ENCODE measurements around the gene CNTN4.

The CNTN4 gene

DNA sequence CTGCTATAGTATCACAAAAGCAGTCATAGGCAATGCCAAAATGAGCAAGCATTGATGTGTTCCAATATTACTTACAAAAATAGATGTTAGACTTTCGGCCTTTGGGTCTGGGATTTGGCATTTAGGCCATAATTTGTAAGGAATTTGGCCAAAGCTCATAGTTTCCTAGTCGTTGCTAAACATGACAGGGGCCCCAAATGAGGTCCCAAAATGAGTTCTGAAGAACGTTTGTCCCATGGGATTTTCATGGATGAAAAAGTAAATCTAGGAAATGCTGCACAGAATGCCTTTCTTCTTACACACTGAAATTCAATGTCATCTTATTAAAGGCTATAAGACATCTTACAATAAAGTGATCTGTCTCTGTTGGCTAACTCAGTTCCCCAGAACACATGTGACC lies 456.0 kb downstream of the CNTN4 start:
- no peak overlapping the region for H3K9ac ChIP-seq (ENCODE audit: low read length)
- H3K36me3 ChIP-seq (ENCODE audit: control insufficient read depth, insufficient read depth, low read length, severe bottlenecking) = no peaks in the 10 kb centered on the region
- no peak overlapping the region for H3K4me3 ChIP-seq (ENCODE audit: low read length)
- H3K4me1 ChIP-seq (ENCODE audit: control insufficient read depth, insufficient read depth, low read length) = no peaks in the 10 kb centered on the region
- H3K9me3 ChIP-seq (ENCODE audit: control insufficient read depth, low read length) = no peaks in the 10 kb centered on the region
- DNase-seq (ENCODE audit: low read depth) = no peak
- no peaks in the 10 kb centered on the region for H3K27me3 ChIP-seq (replicated peaks; ENCODE audit: control insufficient read depth, insufficient read depth, low read length)

GRCh38 chr3:2558796-2559195 lies 460.1 kb downstream of the CNTN4 start:
- Histone ChIP-seq H3K4me1 (ENCODE audit: control insufficient read depth, insufficient read depth, low read length) (no peaks in the 10 kb centered on the region), H3K27me3 (replicated peaks; ENCODE audit: control insufficient read depth, insufficient read depth, low read length) (no peaks in the 10 kb centered on the region), H3K9ac (ENCODE audit: low read length) (no peak overlapping the region), H3K9me3 (ENCODE audit: control insufficient read depth, low read length) (peaks cover 2% of the 10 kb centered on the region), H3K36me3 (ENCODE audit: control insufficient read depth, insufficient read depth, low read length, severe bottlenecking) (no peaks in the 10 kb centered on the region), H3K4me3 (ENCODE audit: low read length) (no peak overlapping the region)
- no peak for DNase-seq (ENCODE audit: low read depth)

DNA sequence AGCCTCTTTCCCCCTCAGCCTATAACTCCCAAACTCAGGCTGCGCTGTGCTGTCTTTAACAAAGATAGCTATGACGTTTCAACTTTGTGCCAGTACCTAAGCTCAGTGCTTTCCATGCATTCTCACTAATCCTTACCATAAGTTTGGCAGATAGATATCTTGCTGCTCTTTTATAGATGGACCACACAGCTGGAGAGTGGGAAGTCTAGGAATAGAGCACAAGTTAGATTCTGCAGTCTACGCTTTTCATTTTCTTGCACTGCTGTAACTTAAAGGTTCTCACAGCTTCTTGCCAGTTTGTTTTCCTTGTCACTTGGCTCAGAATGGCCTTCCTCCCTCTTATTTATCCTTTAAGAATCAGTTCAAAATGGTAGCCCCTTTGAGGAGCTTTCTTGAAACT lies 468.8 kb downstream of the CNTN4 start:
- H3K27me3 ChIP-seq (replicated peaks; ENCODE audit: control insufficient read depth, insufficient read depth, low read length) = no peaks in the 10 kb centered on the region
- no peak for DNase-seq (ENCODE audit: low read depth)
- no peaks in the 10 kb centered on the region for H3K9me3 ChIP-seq (ENCODE audit: control insufficient read depth, low read length)
- H3K4me3 ChIP-seq (ENCODE audit: low read length) = no peak overlapping the region
- H3K4me1 ChIP-seq (ENCODE audit: control insufficient read depth, insufficient read depth, low read length) = no peaks in the 10 kb centered on the region
- no peak overlapping the region for H3K9ac ChIP-seq (ENCODE audit: low read length)
- no peaks in the 10 kb centered on the region for H3K36me3 ChIP-seq (ENCODE audit: control insufficient read depth, insufficient read depth, low read length, severe bottlenecking)

- H3K4me3 ChIP-seq (ENCODE audit: low read length) = no peak overlapping the region
- no peaks in the 10 kb centered on the region for H3K4me1 ChIP-seq (ENCODE audit: control insufficient read depth, insufficient read depth, low read length)
- no peaks in the 10 kb centered on the region for H3K27me3 ChIP-seq (replicated peaks; ENCODE audit: control insufficient read depth, insufficient read depth, low read length)
- H3K9ac ChIP-seq (ENCODE audit: low read length) = no peak overlapping the region
- DNase-seq (ENCODE audit: low read depth) = no peak
- H3K36me3 ChIP-seq (ENCODE audit: control insufficient read depth, insufficient read depth, low read length, severe bottlenecking) = no peaks in the 10 kb centered on the region
- H3K9me3 ChIP-seq (ENCODE audit: control insufficient read depth, low read length) = no peaks in the 10 kb centered on the region
Measured at GRCh38 chr3:2568156-2568555, 469.5 kb downstream of the CNTN4 start.

- no peaks in the 10 kb centered on the region for H3K4me1 ChIP-seq (ENCODE audit: control insufficient read depth, insufficient read depth, low read length)
- H3K9me3 ChIP-seq (ENCODE audit: control insufficient read depth, low read length) = no peaks in the 10 kb centered on the region
- no peak for DNase-seq (ENCODE audit: low read depth)
- H3K9ac ChIP-seq (ENCODE audit: low read length) = no peak overlapping the region
- H3K27me3 ChIP-seq (replicated peaks; ENCODE audit: control insufficient read depth, insufficient read depth, low read length) = no peaks in the 10 kb centered on the region
- no peak overlapping the region for H3K4me3 ChIP-seq (ENCODE audit: low read length)
- no peaks in the 10 kb centered on the region for H3K36me3 ChIP-seq (ENCODE audit: control insufficient read depth, insufficient read depth, low read length, severe bottlenecking)
Measured at GRCh38 chr3:2568929-2569328, 470.3 kb downstream of the CNTN4 start.

GRCh38 chr3:2577571-2577970 lies 478.9 kb downstream of the CNTN4 start:
- Histone ChIP-seq H3K9me3 (ENCODE audit: control insufficient read depth, low read length) (no peaks in the 10 kb centered on the region), H3K4me3 (ENCODE audit: low read length) (no peak overlapping the region), H3K9ac (ENCODE audit: low read length) (no peak overlapping the region), H3K27me3 (replicated peaks; ENCODE audit: control insufficient read depth, insufficient read depth, low read length) (no peaks in the 10 kb centered on the region), H3K4me1 (ENCODE audit: control insufficient read depth, insufficient read depth, low read length) (no peaks in the 10 kb centered on the region), H3K36me3 (ENCODE audit: control insufficient read depth, insufficient read depth, low read length, severe bottlenecking) (no peaks in the 10 kb centered on the region)
- DNase-seq (ENCODE audit: low read depth) = no peak

- no peak overlapping the region for H3K4me3 ChIP-seq (ENCODE audit: low read length)
- no peak for DNase-seq (ENCODE audit: low read depth)
Measured at GRCh38 chr3:2578560-2578959, 479.9 kb downstream of the CNTN4 start.

GRCh38 chr3:2579206-2579605 lies 480.5 kb downstream of the CNTN4 start:
- H3K4me3 ChIP-seq (ENCODE audit: low read length) = no peak overlapping the region
- H3K9me3 ChIP-seq (ENCODE audit: control insufficient read depth, low read length) = no peaks in the 10 kb centered on the region
- no peaks in the 10 kb centered on the region for H3K27me3 ChIP-seq (replicated peaks; ENCODE audit: control insufficient read depth, insufficient read depth, low read length)
- no peaks in the 10 kb centered on the region for H3K4me1 ChIP-seq (ENCODE audit: control insufficient read depth, insufficient read depth, low read length)
- DNase-seq (ENCODE audit: low read depth) = no peak
- no peaks in the 10 kb centered on the region for H3K36me3 ChIP-seq (ENCODE audit: control insufficient read depth, insufficient read depth, low read length, severe bottlenecking)
- H3K9ac ChIP-seq (ENCODE audit: low read length) = no peak overlapping the region

More at GRCh38 chr3:2578560-2578959, 479.9 kb downstream of the CNTN4 start:
- H3K36me3 ChIP-seq (ENCODE audit: control insufficient read depth, insufficient read depth, low read length, severe bottlenecking) = no peaks in the 10 kb centered on the region
- H3K9ac ChIP-seq (ENCODE audit: low read length) = no peak overlapping the region
- H3K9me3 ChIP-seq (ENCODE audit: control insufficient read depth, low read length) = no peaks in the 10 kb centered on the region
- no peaks in the 10 kb centered on the region for H3K4me1 ChIP-seq (ENCODE audit: control insufficient read depth, insufficient read depth, low read length)
- no peaks in the 10 kb centered on the region for H3K27me3 ChIP-seq (replicated peaks; ENCODE audit: control insufficient read depth, insufficient read depth, low read length)

DNA sequence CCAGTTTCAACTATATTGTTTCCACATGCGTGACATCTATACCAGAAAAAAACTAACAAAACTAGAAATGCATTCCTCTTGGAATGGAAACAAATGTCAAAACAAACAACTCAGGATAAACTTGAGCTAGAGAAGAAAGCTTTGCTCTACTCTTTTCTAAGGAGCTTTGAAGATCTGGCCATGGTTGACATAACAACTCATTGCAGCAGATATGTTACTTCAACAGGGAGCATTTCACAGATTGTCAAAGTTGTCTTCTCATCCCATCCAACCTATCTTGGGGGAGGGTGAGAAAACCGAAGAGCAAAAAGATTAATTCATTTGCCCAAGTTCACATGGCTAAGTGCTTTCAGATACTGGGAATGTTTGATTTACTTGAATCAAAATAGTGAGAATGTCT lies 484.4 kb downstream of the CNTN4 start:
- Histone ChIP-seq H3K9ac (ENCODE audit: low read length) (no peak overlapping the region), H3K4me3 (ENCODE audit: low read length) (no peak overlapping the region), H3K27me3 (replicated peaks; ENCODE audit: control insufficient read depth, insufficient read depth, low read length) (no peaks in the 10 kb centered on the region), H3K4me1 (ENCODE audit: control insufficient read depth, insufficient read depth, low read length) (no peaks in the 10 kb centered on the region), H3K36me3 (ENCODE audit: control insufficient read depth, insufficient read depth, low read length, severe bottlenecking) (no peaks in the 10 kb centered on the region), H3K9me3 (ENCODE audit: control insufficient read depth, low read length) (no peaks in the 10 kb centered on the region)
- no peak for DNase-seq (ENCODE audit: low read depth)

DNA sequence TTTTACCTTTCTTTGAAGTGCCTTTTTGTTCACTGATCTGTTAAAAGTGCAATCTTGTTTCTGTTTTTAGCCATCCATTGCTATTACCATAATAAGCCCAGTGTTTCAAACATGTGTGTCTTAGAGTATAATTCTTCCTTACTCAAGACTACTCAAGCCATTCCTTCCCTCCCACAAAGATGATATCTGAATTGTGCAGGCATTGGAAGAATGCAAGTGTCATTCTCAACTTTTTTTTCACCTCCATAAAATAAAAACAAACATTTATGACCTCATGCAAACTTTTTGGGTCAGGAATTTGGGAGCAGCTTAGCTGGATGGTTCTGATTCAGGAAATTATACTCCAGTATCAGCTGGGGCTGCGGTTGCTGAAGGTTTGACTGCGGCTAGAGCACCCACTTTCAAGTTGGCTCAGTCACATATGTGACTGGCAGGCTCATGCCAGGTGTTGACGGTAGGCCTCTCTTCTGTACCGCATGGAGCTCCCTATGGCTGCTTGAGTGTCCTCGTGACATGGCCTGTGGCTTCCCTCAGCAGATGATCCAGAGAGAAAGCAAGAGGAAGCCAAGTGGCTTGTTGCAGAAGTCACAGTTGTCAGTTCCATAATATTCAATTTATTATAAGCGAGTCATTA lies 490.8 kb downstream of the CNTN4 start:
- no peaks in the 10 kb centered on the region for H3K36me3 ChIP-seq (ENCODE audit: control insufficient read depth, insufficient read depth, low read length, severe bottlenecking)
- no peaks in the 10 kb centered on the region for H3K9me3 ChIP-seq (ENCODE audit: control insufficient read depth, low read length)
- DNase-seq (ENCODE audit: low read depth) = no peak
- H3K9ac ChIP-seq (ENCODE audit: low read length) = no peak overlapping the region
- no peak overlapping the region for H3K4me3 ChIP-seq (ENCODE audit: low read length)
- H3K4me1 ChIP-seq (ENCODE audit: control insufficient read depth, insufficient read depth, low read length) = no peaks in the 10 kb centered on the region
- H3K27me3 ChIP-seq (replicated peaks; ENCODE audit: control insufficient read depth, insufficient read depth, low read length) = no peaks in the 10 kb centered on the region

GRCh38 chr3:2595486-2595885 lies 496.8 kb downstream of the CNTN4 start:
- Histone ChIP-seq H3K27me3 (replicated peaks; ENCODE audit: control insufficient read depth, insufficient read depth, low read length) (no peaks in the 10 kb centered on the region), H3K36me3 (ENCODE audit: control insufficient read depth, insufficient read depth, low read length, severe bottlenecking) (no peaks in the 10 kb centered on the region), H3K4me1 (ENCODE audit: control insufficient read depth, insufficient read depth, low read length) (peaks cover 7% of the 10 kb centered on the region), H3K9ac (ENCODE audit: low read length) (no peak overlapping the region), H3K4me3 (ENCODE audit: low read length) (no peak overlapping the region), H3K9me3 (ENCODE audit: control insufficient read depth, low read length) (no peaks in the 10 kb centered on the region)
- DNase-seq (ENCODE audit: low read depth) = no peak

DNA sequence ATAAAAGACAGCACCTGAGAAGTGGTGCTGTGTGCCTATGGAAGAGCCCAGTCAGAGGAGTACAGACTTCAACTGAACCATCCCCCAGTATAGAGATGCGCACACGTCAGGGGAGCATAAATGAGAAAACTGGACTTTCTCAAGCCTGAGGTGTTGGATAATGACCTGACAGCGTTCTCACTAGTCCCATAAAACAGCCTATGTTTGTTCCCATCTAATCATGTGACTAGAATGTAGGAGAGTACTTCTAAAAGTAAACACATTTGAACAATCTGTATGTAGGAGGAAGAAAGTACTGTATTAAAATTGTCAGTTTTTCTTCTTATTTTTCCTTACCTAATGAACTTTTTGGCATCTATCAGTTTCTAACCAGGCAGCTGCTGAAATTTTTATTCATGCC lies 498.9 kb downstream of the CNTN4 start:
- H3K9ac ChIP-seq (ENCODE audit: low read length) = no peak overlapping the region
- no peaks in the 10 kb centered on the region for H3K36me3 ChIP-seq (ENCODE audit: control insufficient read depth, insufficient read depth, low read length, severe bottlenecking)
- DNase-seq (ENCODE audit: low read depth) = no peak
- H3K27me3 ChIP-seq (replicated peaks; ENCODE audit: control insufficient read depth, insufficient read depth, low read length) = no peaks in the 10 kb centered on the region
- H3K4me1 ChIP-seq (ENCODE audit: control insufficient read depth, insufficient read depth, low read length) = peaks cover 7% of the 10 kb centered on the region
- no peak overlapping the region for H3K4me3 ChIP-seq (ENCODE audit: low read length)
- no peaks in the 10 kb centered on the region for H3K9me3 ChIP-seq (ENCODE audit: control insufficient read depth, low read length)
